Measurements from ENCODE around the gene AR. TPM values are rescaled to one million over a fixed set of nuclear protein-coding genes. Genes with fewer than 3 reads are reported as not detected.

Gene AR
- total and polyA plus RNA-seq, 10 of the 15 experiments (the other 5 are each of a cell fraction or from before 2014, with no cell fraction given): 0.07 to 0.09 (median 0.08) TPM; not detected in 7

GRCh38 chrX:67546496-67547423 lies 2.9 kb downstream of the AR start (continued):
- TF ChIP-seq NFXL1 (IDR thresholded peaks at IDR 0.05; ENCODE audit: borderline replicate concordance): no peak
- TF ChIP-seq MYB (IDR thresholded peaks at IDR 0.05; ENCODE audit: borderline replicate concordance, low read depth, low read length): no peak
- no peak for TF ChIP-seq RAD21 (IDR thresholded peaks at IDR 0.05; ENCODE audit: insufficient read depth, low read depth, low read length)
- TF ChIP-seq CBX5 (IDR thresholded peaks at IDR 0.05; ENCODE audit: low read depth): no peak
- TF ChIP-seq YBX1 (IDR thresholded peaks at IDR 0.05): no peak
- TF ChIP-seq, protein P1, sequence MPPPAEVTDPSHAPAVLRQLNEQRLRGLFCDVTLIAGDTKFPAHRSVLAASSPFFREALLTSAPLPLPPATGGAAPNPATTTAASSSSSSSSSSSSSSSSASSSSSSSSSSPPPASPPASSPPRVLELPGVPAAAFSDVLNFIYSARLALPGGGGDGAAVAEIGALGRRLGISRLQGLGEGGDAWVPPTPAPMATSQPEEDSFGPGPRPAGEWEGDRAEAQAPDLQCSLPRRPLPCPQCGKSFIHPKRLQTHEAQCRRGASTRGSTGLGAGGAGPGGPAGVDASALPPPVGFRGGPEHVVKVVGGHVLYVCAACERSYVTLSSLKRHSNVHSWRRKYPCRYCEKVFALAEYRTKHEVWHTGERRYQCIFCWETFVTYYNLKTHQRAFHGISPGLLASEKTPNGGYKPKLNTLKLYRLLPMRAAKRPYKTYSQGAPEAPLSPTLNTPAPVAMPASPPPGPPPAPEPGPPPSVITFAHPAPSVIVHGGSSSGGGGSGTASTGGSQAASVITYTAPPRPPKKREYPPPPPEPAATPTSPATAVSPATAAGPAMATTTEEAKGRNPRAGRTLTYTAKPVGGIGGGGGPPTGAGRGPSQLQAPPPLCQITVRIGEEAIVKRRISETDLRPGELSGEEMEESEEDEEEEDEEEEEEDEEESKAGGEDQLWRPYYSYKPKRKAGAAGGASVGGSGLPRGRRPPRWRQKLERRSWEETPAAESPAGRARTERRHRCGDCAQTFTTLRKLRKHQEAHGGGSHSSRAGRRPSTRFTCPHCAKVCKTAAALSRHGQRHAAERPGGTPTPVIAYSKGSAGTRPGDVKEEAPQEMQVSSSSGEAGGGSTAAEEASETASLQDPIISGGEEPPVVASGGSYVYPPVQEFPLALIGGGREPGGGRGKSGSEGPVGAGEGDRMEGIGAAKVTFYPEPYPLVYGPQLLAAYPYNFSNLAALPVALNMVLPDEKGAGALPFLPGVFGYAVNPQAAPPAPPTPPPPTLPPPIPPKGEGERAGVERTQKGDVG (CRISPR knock-in tag; IDR thresholded peaks at IDR 0.05): no peak
- TF ChIP-seq, protein P2, sequence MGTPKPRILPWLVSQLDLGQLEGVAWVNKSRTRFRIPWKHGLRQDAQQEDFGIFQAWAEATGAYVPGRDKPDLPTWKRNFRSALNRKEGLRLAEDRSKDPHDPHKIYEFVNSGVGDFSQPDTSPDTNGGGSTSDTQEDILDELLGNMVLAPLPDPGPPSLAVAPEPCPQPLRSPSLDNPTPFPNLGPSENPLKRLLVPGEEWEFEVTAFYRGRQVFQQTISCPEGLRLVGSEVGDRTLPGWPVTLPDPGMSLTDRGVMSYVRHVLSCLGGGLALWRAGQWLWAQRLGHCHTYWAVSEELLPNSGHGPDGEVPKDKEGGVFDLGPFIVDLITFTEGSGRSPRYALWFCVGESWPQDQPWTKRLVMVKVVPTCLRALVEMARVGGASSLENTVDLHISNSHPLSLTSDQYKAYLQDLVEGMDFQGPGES (IDR thresholded peaks at IDR 0.05): no peak

Measured in GM12878 (cell line).